ENCODE measurements around the gene CDK1.

Gene CDK1

DNA sequence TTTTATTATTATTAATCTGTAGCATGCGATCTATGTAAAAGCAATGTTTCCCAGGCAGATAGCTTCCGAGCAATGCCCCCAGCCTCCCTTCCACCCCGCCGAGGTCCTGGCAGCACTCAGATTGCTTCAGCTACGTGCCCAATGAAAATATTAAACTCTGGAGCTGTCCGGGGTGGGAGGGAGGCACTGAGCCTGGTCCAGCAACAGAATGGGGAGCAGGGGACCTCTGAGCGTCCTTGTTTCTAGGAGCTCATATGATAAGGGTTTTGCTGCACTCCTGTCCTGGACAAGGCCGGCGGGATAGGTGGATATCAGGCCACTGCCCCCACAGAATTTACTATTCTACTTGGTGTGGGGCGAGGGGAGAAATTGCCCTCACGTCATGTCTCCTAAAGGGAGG is 44.5 kb upstream of the CDK1 start:
- DNase-seq (ENCODE audit: low read depth in 1 of 2, low spot score in 1 of 2): no peak
- peaks cover 34% of the 10 kb centered on the region for H3K27me3 ChIP-seq (ENCODE audit: insufficient read depth, poor library complexity, severe bottlenecking)
- H3K4me3 ChIP-seq (replicated peaks; ENCODE audit: insufficient read depth, low read length): no peak overlapping the region
- TF ChIP-seq GABPA (IDR thresholded peaks at IDR 0.05; ENCODE audit: low read depth): no peak
- TF ChIP-seq, protein P1, sequence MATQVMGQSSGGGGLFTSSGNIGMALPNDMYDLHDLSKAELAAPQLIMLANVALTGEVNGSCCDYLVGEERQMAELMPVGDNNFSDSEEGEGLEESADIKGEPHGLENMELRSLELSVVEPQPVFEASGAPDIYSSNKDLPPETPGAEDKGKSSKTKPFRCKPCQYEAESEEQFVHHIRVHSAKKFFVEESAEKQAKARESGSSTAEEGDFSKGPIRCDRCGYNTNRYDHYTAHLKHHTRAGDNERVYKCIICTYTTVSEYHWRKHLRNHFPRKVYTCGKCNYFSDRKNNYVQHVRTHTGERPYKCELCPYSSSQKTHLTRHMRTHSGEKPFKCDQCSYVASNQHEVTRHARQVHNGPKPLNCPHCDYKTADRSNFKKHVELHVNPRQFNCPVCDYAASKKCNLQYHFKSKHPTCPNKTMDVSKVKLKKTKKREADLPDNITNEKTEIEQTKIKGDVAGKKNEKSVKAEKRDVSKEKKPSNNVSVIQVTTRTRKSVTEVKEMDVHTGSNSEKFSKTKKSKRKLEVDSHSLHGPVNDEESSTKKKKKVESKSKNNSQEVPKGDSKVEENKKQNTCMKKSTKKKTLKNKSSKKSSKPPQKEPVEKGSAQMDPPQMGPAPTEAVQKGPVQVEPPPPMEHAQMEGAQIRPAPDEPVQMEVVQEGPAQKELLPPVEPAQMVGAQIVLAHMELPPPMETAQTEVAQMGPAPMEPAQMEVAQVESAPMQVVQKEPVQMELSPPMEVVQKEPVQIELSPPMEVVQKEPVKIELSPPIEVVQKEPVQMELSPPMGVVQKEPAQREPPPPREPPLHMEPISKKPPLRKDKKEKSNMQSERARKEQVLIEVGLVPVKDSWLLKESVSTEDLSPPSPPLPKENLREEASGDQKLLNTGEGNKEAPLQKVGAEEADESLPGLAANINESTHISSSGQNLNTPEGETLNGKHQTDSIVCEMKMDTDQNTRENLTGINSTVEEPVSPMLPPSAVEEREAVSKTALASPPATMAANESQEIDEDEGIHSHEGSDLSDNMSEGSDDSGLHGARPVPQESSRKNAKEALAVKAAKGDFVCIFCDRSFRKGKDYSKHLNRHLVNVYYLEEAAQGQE (IDR thresholded peaks at IDR 0.05; ENCODE audit: insufficient replicate concordance, low read depth): no peak
- no peak overlapping the region for H3K27ac ChIP-seq (replicated peaks)

DNA sequence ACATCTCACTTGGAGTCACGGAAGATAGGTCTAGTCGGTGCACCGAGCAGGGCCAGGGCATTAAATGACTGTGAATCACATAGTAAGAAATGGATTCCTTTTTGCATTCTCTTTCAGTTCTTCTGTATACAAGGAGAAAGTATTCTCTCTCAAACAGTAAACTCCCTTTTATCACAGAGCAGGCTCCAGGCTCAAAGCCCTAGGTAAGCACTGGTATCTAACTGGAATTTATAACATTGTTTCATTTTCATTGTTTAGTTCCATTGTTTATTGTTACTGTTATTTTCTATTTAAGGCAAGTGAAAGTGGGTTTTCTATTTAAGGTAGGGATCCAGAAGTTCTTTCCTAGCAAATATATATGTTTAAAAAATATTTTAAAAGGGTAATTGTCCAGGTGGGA is 44.1 kb upstream of the CDK1 start:
- Histone ChIP-seq H3K4me3 (replicated peaks; ENCODE audit: insufficient read depth, low read length) (no peak overlapping the region), H3K27me3 (ENCODE audit: insufficient read depth, poor library complexity, severe bottlenecking) (peaks cover 34% of the 10 kb centered on the region), H3K27ac (replicated peaks) (no peak overlapping the region)
- no peak for DNase-seq (ENCODE audit: low read depth in 1 of 2, low spot score in 1 of 2)
- TF ChIP-seq GABPA (IDR thresholded peaks at IDR 0.05; ENCODE audit: low read depth): no peak
- TF ChIP-seq POLR2AphosphoS5 (IDR thresholded peaks at IDR 0.05; ENCODE audit: low read depth): no peak
- no peak for TF ChIP-seq SPI1 (IDR thresholded peaks at IDR 0.05; ENCODE audit: borderline replicate concordance, low read depth)
- TF ChIP-seq, protein P1 (IDR thresholded peaks at IDR 0.05; ENCODE audit: insufficient replicate concordance, low read depth): no peak
- TF ChIP-seq, protein P2, sequence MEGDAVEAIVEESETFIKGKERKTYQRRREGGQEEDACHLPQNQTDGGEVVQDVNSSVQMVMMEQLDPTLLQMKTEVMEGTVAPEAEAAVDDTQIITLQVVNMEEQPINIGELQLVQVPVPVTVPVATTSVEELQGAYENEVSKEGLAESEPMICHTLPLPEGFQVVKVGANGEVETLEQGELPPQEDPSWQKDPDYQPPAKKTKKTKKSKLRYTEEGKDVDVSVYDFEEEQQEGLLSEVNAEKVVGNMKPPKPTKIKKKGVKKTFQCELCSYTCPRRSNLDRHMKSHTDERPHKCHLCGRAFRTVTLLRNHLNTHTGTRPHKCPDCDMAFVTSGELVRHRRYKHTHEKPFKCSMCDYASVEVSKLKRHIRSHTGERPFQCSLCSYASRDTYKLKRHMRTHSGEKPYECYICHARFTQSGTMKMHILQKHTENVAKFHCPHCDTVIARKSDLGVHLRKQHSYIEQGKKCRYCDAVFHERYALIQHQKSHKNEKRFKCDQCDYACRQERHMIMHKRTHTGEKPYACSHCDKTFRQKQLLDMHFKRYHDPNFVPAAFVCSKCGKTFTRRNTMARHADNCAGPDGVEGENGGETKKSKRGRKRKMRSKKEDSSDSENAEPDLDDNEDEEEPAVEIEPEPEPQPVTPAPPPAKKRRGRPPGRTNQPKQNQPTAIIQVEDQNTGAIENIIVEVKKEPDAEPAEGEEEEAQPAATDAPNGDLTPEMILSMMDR (IDR thresholded peaks at IDR 0.05; ENCODE audit: insufficient read depth, low read length): no peak

DNA sequence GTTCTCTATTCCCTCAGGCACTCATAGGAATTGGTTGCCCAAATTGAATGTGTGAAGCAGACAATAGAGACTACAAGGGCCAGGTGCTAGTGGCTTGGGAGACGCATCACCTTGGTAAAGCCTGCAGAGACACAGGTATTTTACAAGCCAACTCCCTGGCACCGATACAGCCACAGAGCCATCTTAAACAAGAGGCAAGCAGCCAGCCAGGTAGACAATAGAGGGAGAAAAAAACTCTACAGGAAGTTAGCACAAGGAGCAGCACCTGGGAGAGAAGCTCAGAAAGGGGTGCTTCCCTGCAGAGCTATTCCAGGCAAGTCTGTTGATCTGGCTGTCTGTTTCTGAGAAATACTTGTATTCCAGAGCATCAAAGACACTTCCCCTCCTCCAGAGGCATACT is 43.0 kb upstream of the CDK1 start:
- TF ChIP-seq POLR2AphosphoS5 (IDR thresholded peaks at IDR 0.05; ENCODE audit: low read depth) (no peak), GABPA (IDR thresholded peaks at IDR 0.05; ENCODE audit: low read depth) (no peak), SPI1 (IDR thresholded peaks at IDR 0.05; ENCODE audit: borderline replicate concordance, low read depth) (no peak)
- TF ChIP-seq, protein P1 (IDR thresholded peaks at IDR 0.05; ENCODE audit: insufficient replicate concordance, low read depth): no peak
- TF ChIP-seq, protein P2 (IDR thresholded peaks at IDR 0.05; ENCODE audit: insufficient read depth, low read length): no peak
- Histone ChIP-seq H3K27ac (replicated peaks) (no peak overlapping the region), H3K27me3 (ENCODE audit: insufficient read depth, poor library complexity, severe bottlenecking) (peaks cover 32% of the 10 kb centered on the region), H3K4me3 (replicated peaks; ENCODE audit: insufficient read depth, low read length) (no peak overlapping the region)
- no peak for DNase-seq (ENCODE audit: low read depth in 1 of 2, low spot score in 1 of 2)

DNA sequence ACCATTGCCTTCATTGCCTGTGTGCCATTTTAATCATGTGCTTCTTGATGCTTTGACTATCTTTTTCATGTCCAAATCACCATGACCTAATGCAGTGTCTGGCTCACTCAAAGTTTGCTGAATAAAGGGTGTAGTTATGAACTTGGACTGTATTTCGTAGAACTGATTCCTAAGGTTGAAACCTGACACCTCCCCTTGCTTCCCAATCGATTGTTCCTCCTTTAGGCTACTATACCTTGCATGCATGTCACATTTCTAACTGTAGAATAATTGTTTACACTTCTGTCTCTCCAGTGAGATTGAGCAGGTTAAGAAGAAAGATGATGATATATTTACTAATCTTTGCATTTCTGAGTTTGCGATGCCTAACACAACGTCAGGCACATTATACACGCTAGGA is 41.0 kb upstream of the CDK1 start:
- Histone ChIP-seq H3K27me3 (ENCODE audit: insufficient read depth, poor library complexity, severe bottlenecking) (peaks cover 22% of the 10 kb centered on the region), H3K4me3 (replicated peaks; ENCODE audit: insufficient read depth, low read length) (no peak overlapping the region), H3K27ac (replicated peaks) (no peak overlapping the region)
- TF ChIP-seq, protein P2 (IDR thresholded peaks at IDR 0.05; ENCODE audit: insufficient read depth, low read length): no peak
- TF ChIP-seq, protein P1 (IDR thresholded peaks at IDR 0.05; ENCODE audit: insufficient replicate concordance, low read depth): no peak
- TF ChIP-seq GABPA (IDR thresholded peaks at IDR 0.05; ENCODE audit: low read depth): no peak
- DNase-seq (ENCODE audit: low read depth in 1 of 2, low spot score in 1 of 2): no peak

All from HL-60 (cell line).